DMS 273 treated with DMSO at 0.1 percent for 48 hours (cell line): Measurements from ENCODE around the gene CDH23.

ENCODE experiments used
- DNase-seq: peaks from one replicate; lab custom pipeline; 2025; lab: John Stamatoyannopoulos, UW

The CDH23 gene

GRCh38 chr10:71777213-71777985, 380.7 kb downstream of the CDH23 start:
- no peak for DNase-seq

GRCh38 chr10:71778071-71778825, 381.5 kb downstream of the CDH23 start:
- DNase-seq, result no peak

GRCh38 chr10:71779641-71780040, 382.9 kb downstream of the CDH23 start:
- no peak for DNase-seq

GRCh38 chr10:71780156-71780555, 383.4 kb downstream of the CDH23 start:
- DNase-seq, result no peak

GRCh38 chr10:71780719-71781118, 384.0 kb downstream of the CDH23 start:
- no peak for DNase-seq

- DNase-seq, result no peak
Observed at GRCh38 chr10:71782221-71782916, 385.6 kb downstream of the CDH23 start.

GRCh38 chr10:71782917-71783490, 386.3 kb downstream of the CDH23 start:
- DNase-seq, result no peak

- DNase-seq, result no peak
Observed at GRCh38 chr10:71783917-71784678, 387.4 kb downstream of the CDH23 start.

GRCh38 chr10:71784679-71785272, 388.1 kb downstream of the CDH23 start:
- DNase-seq, result no peak

GRCh38 chr10:71788954-71789353, 392.2 kb downstream of the CDH23 start:
- DNase-seq, result no peak

- DNase-seq, result no peak
Observed at GRCh38 chr10:71789871-71790270, 393.2 kb downstream of the CDH23 start.

GRCh38 chr10:71790749-71791440, 394.2 kb downstream of the CDH23 start:
- no peak for DNase-seq

GRCh38 chr10:71795248-71795647, 398.5 kb downstream of the CDH23 start:
- no peak for DNase-seq

- DNase-seq, result no peak
Observed at GRCh38 chr10:71796749-71797405, 400.2 kb downstream of the CDH23 start.

- no peak for DNase-seq
Observed at GRCh38 chr10:71797533-71798307, 401.0 kb downstream of the CDH23 start.

- DNase-seq, result no peak
Observed at GRCh38 chr10:71798308-71798624, 401.5 kb downstream of the CDH23 start.

GRCh38 chr10:71799112-71799511, 402.4 kb downstream of the CDH23 start:
- DNase-seq, result no peak

- no peak for DNase-seq
Observed at GRCh38 chr10:71799608-71800453, 403.1 kb downstream of the CDH23 start.

GRCh38 chr10:71801361-71801760, 404.6 kb downstream of the CDH23 start:
- DNase-seq, result no peak
